Keratinocyte (primary cell): ENCODE measurements around the gene SLAMF1.

Experiments used
- CTCF ChIP-seq, 3 experiments: IDR thresholded peaks in 1 of 3; conservative IDR thresholded peaks in 1 of 3; optimal IDR thresholded peaks in 1 of 3; 2 replicates in 2 of 3; 3 replicates in 1 of 3; pipeline versions ENCODE3 to v1.5.1; 2011; ENCODE audit warnings: low read length in 3 of 3, mild to moderate bottlenecking in 3 of 3, moderate library complexity in 2 of 3, control low read depth in 1 of 3, inconsistent platforms in 1 of 3; ENCODE audit not compliant: insufficient read depth in 2 of 3; ENCODE audit errors: extremely low read depth in 1 of 3
- EZH2 ChIP-seq: IDR thresholded peaks from one replicate; pipeline ENCODE4 v1.6.1; 2012; ENCODE audit warnings: inconsistent platforms, mild to moderate bottlenecking, low read length, moderate library complexity

DNA sequence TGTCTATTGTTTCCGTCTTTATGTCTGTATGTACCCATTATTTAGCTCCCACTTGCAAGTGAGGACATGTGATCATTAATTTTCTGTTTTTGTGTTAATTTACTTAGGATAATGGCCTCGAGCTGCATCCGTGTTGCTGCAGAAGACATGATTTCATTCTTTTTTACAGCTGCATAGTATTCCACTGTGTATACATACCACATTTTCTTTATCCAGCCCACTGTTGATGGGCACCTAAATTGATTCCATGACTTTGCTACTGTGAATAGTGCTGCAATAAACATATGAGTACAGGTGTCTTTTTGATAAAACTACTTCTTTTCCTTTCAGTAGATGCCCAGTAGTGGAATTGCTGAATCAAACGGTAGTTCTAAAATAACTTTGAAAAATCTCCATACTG, 12.7 kb upstream of the SLAMF1 start:
- TF ChIP-seq CTCF (optimal IDR thresholded peaks at IDR 0.05 in 1 of 3, IDR thresholded peaks at IDR 0.05 in 1 of 3, conservative IDR thresholded peaks at IDR 0.05 in 1 of 3; ENCODE audit: extremely low read depth in 1 of 3, insufficient read depth in 2 of 3, low read length in 3 of 3) (no peak), EZH2 (no peak)
